Measurements from ENCODE around the gene ENDOU. TPM values are rescaled to one million over a fixed set of nuclear protein-coding genes. Genes with fewer than 3 reads are reported as not detected.
A peak's percentile ranks its signal among the peaks of the same experiment; 100 is the strongest.

The ENDOU gene
- total RNA-seq, 1 experiment from 2014 or later = not detected

DNA sequence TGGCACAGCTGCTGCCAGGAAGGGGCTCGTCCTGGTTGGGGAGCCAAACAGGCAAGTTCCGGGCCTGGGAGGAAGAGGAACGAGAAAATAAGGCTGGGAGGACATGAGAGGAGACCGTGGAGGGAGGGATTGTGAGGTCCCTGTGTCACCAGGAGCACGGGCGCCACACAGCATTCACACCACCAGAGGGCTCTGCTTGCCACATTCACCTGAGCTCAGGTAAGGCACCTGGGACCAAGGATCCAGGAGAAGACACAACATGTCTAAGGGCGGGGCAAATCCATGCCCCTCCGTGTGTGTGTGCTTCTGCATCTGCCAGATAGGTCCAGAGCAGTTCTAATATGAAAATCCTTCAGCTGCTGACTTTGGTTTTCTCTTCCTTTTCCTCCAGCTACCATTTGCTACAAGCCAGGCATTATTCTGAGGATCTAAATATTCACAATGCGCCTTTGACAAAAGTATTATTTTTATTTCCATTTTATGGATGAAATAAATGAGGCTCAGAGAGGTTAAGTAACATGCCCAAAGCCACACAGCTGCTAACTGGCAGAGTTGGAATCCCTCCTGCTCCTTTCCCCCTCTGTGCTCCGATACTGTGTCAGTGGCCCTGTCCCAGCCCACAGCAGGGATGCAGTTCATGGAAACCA is 18.8 kb upstream of the ENDOU start:
- H3K27me3 ChIP-seq (ENCODE audit: control insufficient read depth, insufficient read depth, low read length) = no peaks in the 10 kb centered on the region
- H3K36me3 ChIP-seq (ENCODE audit: control insufficient read depth, insufficient read depth, low read length) = no peaks in the 10 kb centered on the region
- DNase-seq (ENCODE audit: low read depth, low spot score) = no peak
- H3K9me3 ChIP-seq (ENCODE audit: control insufficient read depth, insufficient read depth, low read depth, low read length) = no peaks in the 10 kb centered on the region
- no peak overlapping the region for H3K4me3 ChIP-seq (ENCODE audit: low read depth in 2 of 2, low read length in 2 of 2)
- in situ Hi-C loops (cut with HindIII; ENCODE audit: low pct_unique_long_range_greater_than_20kb, low sequenced_read_pairs) = no loop called here
- TF ChIP-seq, protein P1, sequence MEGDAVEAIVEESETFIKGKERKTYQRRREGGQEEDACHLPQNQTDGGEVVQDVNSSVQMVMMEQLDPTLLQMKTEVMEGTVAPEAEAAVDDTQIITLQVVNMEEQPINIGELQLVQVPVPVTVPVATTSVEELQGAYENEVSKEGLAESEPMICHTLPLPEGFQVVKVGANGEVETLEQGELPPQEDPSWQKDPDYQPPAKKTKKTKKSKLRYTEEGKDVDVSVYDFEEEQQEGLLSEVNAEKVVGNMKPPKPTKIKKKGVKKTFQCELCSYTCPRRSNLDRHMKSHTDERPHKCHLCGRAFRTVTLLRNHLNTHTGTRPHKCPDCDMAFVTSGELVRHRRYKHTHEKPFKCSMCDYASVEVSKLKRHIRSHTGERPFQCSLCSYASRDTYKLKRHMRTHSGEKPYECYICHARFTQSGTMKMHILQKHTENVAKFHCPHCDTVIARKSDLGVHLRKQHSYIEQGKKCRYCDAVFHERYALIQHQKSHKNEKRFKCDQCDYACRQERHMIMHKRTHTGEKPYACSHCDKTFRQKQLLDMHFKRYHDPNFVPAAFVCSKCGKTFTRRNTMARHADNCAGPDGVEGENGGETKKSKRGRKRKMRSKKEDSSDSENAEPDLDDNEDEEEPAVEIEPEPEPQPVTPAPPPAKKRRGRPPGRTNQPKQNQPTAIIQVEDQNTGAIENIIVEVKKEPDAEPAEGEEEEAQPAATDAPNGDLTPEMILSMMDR (IDR thresholded peaks at IDR 0.05) = peak; percentile 83; the same call in 1 of the 2 replicates
- TF ChIP-seq POLR2AphosphoS5 (IDR thresholded peaks at IDR 0.05; ENCODE audit: low read depth, low read length) = no peak
- POLR2A ChIA-PET = no interaction called here
- intact Hi-C loops (cut with micrococcal nuclease; ENCODE audit: unreplicated experiment) = loop anchor here (2.0 kb wide), 1 partner anchor 35 kb away; no protein-coding TSS in a partner anchor
- peak; percentile 61 for ATAC-seq
- H3K4me1 ChIP-seq (ENCODE audit: control insufficient read depth, insufficient read depth, low read length) = no peaks in the 10 kb centered on the region; the same call in 1 of the 2 replicates
- H3K27ac ChIP-seq (ENCODE audit: low read length) = no peak overlapping the region
- CTCF ChIA-PET = interaction anchor here (0.7 to 3.5 kb wide), 10 partner anchors 9 to 102 kb away, joined by 3 to 24 read pairs (median 4); partner anchors contain the start of gene RAPGEF3
- no TSS peak for BruUV-seq (replicated peaks)

- CTCF ChIA-PET = interaction anchor here (0.7 to 3.5 kb wide), 10 partner anchors 9 to 95 kb away, joined by 3 to 24 read pairs (median 5); partner anchors contain the start of gene RAPGEF3
- Histone ChIP-seq H3K4me3 (ENCODE audit: low read depth in 2 of 2, low read length in 2 of 2) (no peak overlapping the region), H3K27ac (ENCODE audit: low read length) (no peak overlapping the region), H3K27me3 (ENCODE audit: control insufficient read depth, insufficient read depth, low read length) (no peaks in the 10 kb centered on the region), H3K36me3 (ENCODE audit: control insufficient read depth, insufficient read depth, low read length) (no peaks in the 10 kb centered on the region), H3K9me3 (ENCODE audit: control insufficient read depth, insufficient read depth, low read depth, low read length) (no peaks in the 10 kb centered on the region), H3K4me1 (ENCODE audit: control insufficient read depth, insufficient read depth, low read length) (no peaks in the 10 kb centered on the region; the same call in 1 of the 2 replicates)
- TF ChIP-seq SIN3A (IDR thresholded peaks at IDR 0.05; ENCODE audit: borderline replicate concordance, insufficient read depth, low read depth, low read length) (no peak), TCF7L2 (IDR thresholded peaks at IDR 0.05; ENCODE audit: low read depth, low read length) (no peak), POLR2AphosphoS5 (IDR thresholded peaks at IDR 0.05; ENCODE audit: low read depth, low read length) (no peak)
- TF ChIP-seq, protein P1 (IDR thresholded peaks at IDR 0.05) = no peak
- TF ChIP-seq, protein P2, sequence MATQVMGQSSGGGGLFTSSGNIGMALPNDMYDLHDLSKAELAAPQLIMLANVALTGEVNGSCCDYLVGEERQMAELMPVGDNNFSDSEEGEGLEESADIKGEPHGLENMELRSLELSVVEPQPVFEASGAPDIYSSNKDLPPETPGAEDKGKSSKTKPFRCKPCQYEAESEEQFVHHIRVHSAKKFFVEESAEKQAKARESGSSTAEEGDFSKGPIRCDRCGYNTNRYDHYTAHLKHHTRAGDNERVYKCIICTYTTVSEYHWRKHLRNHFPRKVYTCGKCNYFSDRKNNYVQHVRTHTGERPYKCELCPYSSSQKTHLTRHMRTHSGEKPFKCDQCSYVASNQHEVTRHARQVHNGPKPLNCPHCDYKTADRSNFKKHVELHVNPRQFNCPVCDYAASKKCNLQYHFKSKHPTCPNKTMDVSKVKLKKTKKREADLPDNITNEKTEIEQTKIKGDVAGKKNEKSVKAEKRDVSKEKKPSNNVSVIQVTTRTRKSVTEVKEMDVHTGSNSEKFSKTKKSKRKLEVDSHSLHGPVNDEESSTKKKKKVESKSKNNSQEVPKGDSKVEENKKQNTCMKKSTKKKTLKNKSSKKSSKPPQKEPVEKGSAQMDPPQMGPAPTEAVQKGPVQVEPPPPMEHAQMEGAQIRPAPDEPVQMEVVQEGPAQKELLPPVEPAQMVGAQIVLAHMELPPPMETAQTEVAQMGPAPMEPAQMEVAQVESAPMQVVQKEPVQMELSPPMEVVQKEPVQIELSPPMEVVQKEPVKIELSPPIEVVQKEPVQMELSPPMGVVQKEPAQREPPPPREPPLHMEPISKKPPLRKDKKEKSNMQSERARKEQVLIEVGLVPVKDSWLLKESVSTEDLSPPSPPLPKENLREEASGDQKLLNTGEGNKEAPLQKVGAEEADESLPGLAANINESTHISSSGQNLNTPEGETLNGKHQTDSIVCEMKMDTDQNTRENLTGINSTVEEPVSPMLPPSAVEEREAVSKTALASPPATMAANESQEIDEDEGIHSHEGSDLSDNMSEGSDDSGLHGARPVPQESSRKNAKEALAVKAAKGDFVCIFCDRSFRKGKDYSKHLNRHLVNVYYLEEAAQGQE (IDR thresholded peaks at IDR 0.05; ENCODE audit: insufficient read depth in 1 of 2, low read depth in 2 of 2, low read length in 1 of 2) = no peak
- DNase-seq (ENCODE audit: low read depth, low spot score) (no peak), ATAC-seq (no peak)
- intact Hi-C loops (cut with micrococcal nuclease; ENCODE audit: unreplicated experiment) = loop anchor here (2.0 kb wide), 1 partner anchor 93 kb away; no protein-coding TSS in a partner anchor
- in situ Hi-C loops (cut with HindIII; ENCODE audit: low pct_unique_long_range_greater_than_20kb, low sequenced_read_pairs) = no loop called here
- BruUV-seq (replicated peaks) = no TSS peak
- POLR2A ChIA-PET = interaction anchor here (0.6 kb wide), 1 partner anchor 413 kb away, joined by 7 read pairs; no protein-coding TSS in a partner anchor
These were observed 18.1 kb upstream of the ENDOU start for GRCh38 chr12:47743311-47743860.
